HFF-Myc (cell line): Measurements from ENCODE around the gene SLCO4C1.
"Not testable (repeated sequence)": the region's sequence is repeated elsewhere in the genome, so short reads cannot be mapped to it uniquely, and the experiment has no call there.

ENCODE experiments used
- DNase-seq: peaks from one replicate; pipeline ENCODE4 v3.0.0-alpha.2; 2011; ENCODE audit warnings: low read depth; ENCODE audit errors: extremely low read depth
- H3K4me3 ChIP-seq: replicated peaks from 2 replicates; pipeline ENCODE4 v1.5.1; 2011; ENCODE audit warnings: low read depth, mild to moderate bottlenecking, control low read depth, low read length
- CTCF ChIP-seq: IDR thresholded peaks from 2 replicates; pipeline ENCODE4 v1.5.1; 2012; ENCODE audit warnings: mild to moderate bottlenecking, low read depth, low read length, control low read depth; ENCODE audit errors: missing control alignments

The SLCO4C1 gene

GRCh38 chr5:102296178-102296817 lies at the start of gene SLCO4C1:
Gene SLCO4C1, minus strand, starts transcription at chr5:102296284. Its CDS starts 22 bp downstream, at chr5:102296262.
- peak within 1 kb of the TSS; percentile 19 for H3K4me3 ChIP-seq
- TF ChIP-seq CTCF, result peak; percentile 41
- no peak for DNase-seq

- DNase-seq, result no peak
- TF ChIP-seq CTCF, result no peak
- H3K4me3 ChIP-seq, result no peak overlapping the region
Observed at GRCh38 chr5:102341681-102342288, 45.7 kb upstream of the SLCO4C1 start.

GRCh38 chr5:102324714-102325113 lies 28.6 kb upstream of the SLCO4C1 start:
- no peak overlapping the region for H3K4me3 ChIP-seq
- no peak for TF ChIP-seq CTCF
- DNase-seq, result no peak

GRCh38 chr5:102318801-102319200 lies 22.7 kb upstream of the SLCO4C1 start:
- H3K4me3 ChIP-seq, DNase-seq: not testable (repeated sequence)

GRCh38 chr5:102314328-102314727 lies 18.2 kb upstream of the SLCO4C1 start:
- DNase-seq, result no peak
- TF ChIP-seq CTCF, result no peak
- no peak overlapping the region for H3K4me3 ChIP-seq

GRCh38 chr5:102313912-102314311 lies 17.8 kb upstream of the SLCO4C1 start:
- no peak overlapping the region for H3K4me3 ChIP-seq
- no peak for TF ChIP-seq CTCF
- DNase-seq, result no peak

- DNase-seq, result no peak
- no peak overlapping the region for H3K4me3 ChIP-seq
- TF ChIP-seq CTCF, result no peak
Observed at GRCh38 chr5:102312586-102313370, 16.7 kb upstream of the SLCO4C1 start.
